ENCODE data around the gene CMBL.

GRCh38 chr5:10339058-10339811 lies 31.5 kb upstream of the CMBL start:
- no peak for TF ChIP-seq ELF4 (IDR thresholded peaks at IDR 0.05)
- no peak for TF ChIP-seq PKNOX1 (IDR thresholded peaks at IDR 0.05)
- no peak for TF ChIP-seq SP1 (IDR thresholded peaks at IDR 0.05)
- no peak for TF ChIP-seq ARNT (IDR thresholded peaks at IDR 0.05)
- no peak for TF ChIP-seq CTBP1 (IDR thresholded peaks at IDR 0.05; ENCODE audit: borderline replicate concordance)
- TF ChIP-seq FOXM1 (IDR thresholded peaks at IDR 0.05; ENCODE audit: borderline replicate concordance): no peak
- no peak for TF ChIP-seq HDGF (IDR thresholded peaks at IDR 0.05; ENCODE audit: borderline replicate concordance)
- TF ChIP-seq SUZ12 (IDR thresholded peaks at IDR 0.05): no peak
- TF ChIP-seq TARDBP (IDR thresholded peaks at IDR 0.05): no peak
- no peak for TF ChIP-seq BHLHE40 (IDR thresholded peaks at IDR 0.05; ENCODE audit: borderline replicate concordance)
- no peak for TF ChIP-seq L3MBTL2 (conservative IDR thresholded peaks at IDR 0.05)
- no peak for TF ChIP-seq FOXA1 (IDR thresholded peaks at IDR 0.05)
- no peak for TF ChIP-seq NFRKB (IDR thresholded peaks at IDR 0.05)
- no peak for TF ChIP-seq ZNF384 (IDR thresholded peaks at IDR 0.05)

All from HEK293T (cell line).